ENCODE results near the gene RBMS1.

- no peak for TF ChIP-seq POLR2AphosphoS5 (IDR thresholded peaks at IDR 0.05; ENCODE audit: insufficient read depth in 1 of 2, low read depth in 1 of 2)
- no peak for TF ChIP-seq POLR2A (IDR thresholded peaks at IDR 0.05)
- TF ChIP-seq, protein P1, sequence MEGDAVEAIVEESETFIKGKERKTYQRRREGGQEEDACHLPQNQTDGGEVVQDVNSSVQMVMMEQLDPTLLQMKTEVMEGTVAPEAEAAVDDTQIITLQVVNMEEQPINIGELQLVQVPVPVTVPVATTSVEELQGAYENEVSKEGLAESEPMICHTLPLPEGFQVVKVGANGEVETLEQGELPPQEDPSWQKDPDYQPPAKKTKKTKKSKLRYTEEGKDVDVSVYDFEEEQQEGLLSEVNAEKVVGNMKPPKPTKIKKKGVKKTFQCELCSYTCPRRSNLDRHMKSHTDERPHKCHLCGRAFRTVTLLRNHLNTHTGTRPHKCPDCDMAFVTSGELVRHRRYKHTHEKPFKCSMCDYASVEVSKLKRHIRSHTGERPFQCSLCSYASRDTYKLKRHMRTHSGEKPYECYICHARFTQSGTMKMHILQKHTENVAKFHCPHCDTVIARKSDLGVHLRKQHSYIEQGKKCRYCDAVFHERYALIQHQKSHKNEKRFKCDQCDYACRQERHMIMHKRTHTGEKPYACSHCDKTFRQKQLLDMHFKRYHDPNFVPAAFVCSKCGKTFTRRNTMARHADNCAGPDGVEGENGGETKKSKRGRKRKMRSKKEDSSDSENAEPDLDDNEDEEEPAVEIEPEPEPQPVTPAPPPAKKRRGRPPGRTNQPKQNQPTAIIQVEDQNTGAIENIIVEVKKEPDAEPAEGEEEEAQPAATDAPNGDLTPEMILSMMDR (IDR thresholded peaks at IDR 0.05) = no peak
Measured at GRCh38 chr2:160373263-160373662, 120.3 kb downstream of the RBMS1 start.

All from vagina (tissue), 2 donors.